Ovary (tissue), 3 donors: ENCODE results near the gene ANO3.

Experiments used
- CTCF ChIP-seq, 3 donors: fragments of 450-650 bp in 2 of 3; fragments of 200-600 bp in 1 of 3; IDR thresholded peaks; one replicate each; pipeline versions ENCODE4 v1.5.1 to v1.8.0; 2016 to 2022; ENCODE audit warnings: antibody characterized with exemption in 3 of 3, mild to moderate bottlenecking in 1 of 3
- POLR2A ChIP-seq: fragments of 450-650 bp; IDR thresholded peaks from one replicate; pipeline ENCODE4 v1.6.1; 2017; ENCODE audit warnings: antibody characterized with exemption, mild to moderate bottlenecking, moderate library complexity
- donor health status: DM: no; HTN: no; CAD: no.

- TF ChIP-seq CTCF (IDR thresholded peaks at IDR 0.05) (no peak), POLR2A (no peak)
Observed at GRCh38 chr11:26578998-26579661, 247.2 kb downstream of the ANO3 start.
